NCI-H524 (cell line): ENCODE measurements around the gene E2F6.

Experiments used
- DNase-seq, 2 experiments: peaks; one replicate each; lab custom pipeline; 2025; lab: John Stamatoyannopoulos, UW

Gene E2F6

GRCh38 chr2:11492720-11493119 is 26.8 kb upstream of the E2F6 start:
- no peak for DNase-seq

- DNase-seq = no peak
These were observed 26.3 kb upstream of the E2F6 start for GRCh38 chr2:11492244-11492643.

GRCh38 chr2:11491348-11491933 is 25.5 kb upstream of the E2F6 start:
- peak in 1 of 2 experiments; percentile 64 for DNase-seq

- DNase-seq = no peak
These were observed 24.2 kb upstream of the E2F6 start for GRCh38 chr2:11490194-11490593.

GRCh38 chr2:11488809-11489208 is 22.8 kb upstream of the E2F6 start:
- DNase-seq = no peak

GRCh38 chr2:11483806-11484617 is 18.1 kb upstream of the E2F6 start:
- peak in 1 of 2 experiments; percentile 40 for DNase-seq

- DNase-seq = peak; percentile 49 to 69
These were observed 16.6 kb upstream of the E2F6 start for GRCh38 chr2:11482473-11483035.

- no peak for DNase-seq
These were observed 16.0 kb upstream of the E2F6 start for GRCh38 chr2:11481789-11482472.

GRCh38 chr2:11481426-11481788 is 15.4 kb upstream of the E2F6 start:
- DNase-seq = no peak

GRCh38 chr2:11480859-11481258 is 14.9 kb upstream of the E2F6 start:
- DNase-seq = no peak

- DNase-seq = no peak
These were observed 14.4 kb upstream of the E2F6 start for GRCh38 chr2:11480406-11480805.

GRCh38 chr2:11478899-11479605 is 13.1 kb upstream of the E2F6 start:
- DNase-seq = no peak

- peak; percentile 79 to 93 for DNase-seq
These were observed 12.0 kb upstream of the E2F6 start for GRCh38 chr2:11477994-11478393.

GRCh38 chr2:11473659-11474433 is 7.9 kb upstream of the E2F6 start:
- DNase-seq = no peak

GRCh38 chr2:11467749-11468148 is 1.8 kb upstream of the E2F6 start:
- no peak for DNase-seq

- DNase-seq = no peak
These were observed 1.2 kb upstream of the E2F6 start for GRCh38 chr2:11467129-11467649.

- DNase-seq = peak in 1 of 2 experiments; percentile 38
These were observed 557 bp upstream of the E2F6 start for GRCh38 chr2:11466307-11467128.

GRCh38 chr2:11465110-11465484 is 864 bp downstream of the E2F6 start:
- no peak for DNase-seq

- DNase-seq = no peak
These were observed 6.1 kb downstream of the E2F6 start for GRCh38 chr2:11459816-11460215.

GRCh38 chr2:11458753-11459152 is 7.2 kb downstream of the E2F6 start:
- no peak for DNase-seq
